GM21447 (cell line): ENCODE data around the gene SESN1.

Source experiments
- ATAC-seq: cut with Tn5 transposase; IDR thresholded peaks from one replicate; pipeline ENCODE4 v1.9.1; 2021; ENCODE audit not compliant: unreplicated experiment

SESN1 gene

DNA sequence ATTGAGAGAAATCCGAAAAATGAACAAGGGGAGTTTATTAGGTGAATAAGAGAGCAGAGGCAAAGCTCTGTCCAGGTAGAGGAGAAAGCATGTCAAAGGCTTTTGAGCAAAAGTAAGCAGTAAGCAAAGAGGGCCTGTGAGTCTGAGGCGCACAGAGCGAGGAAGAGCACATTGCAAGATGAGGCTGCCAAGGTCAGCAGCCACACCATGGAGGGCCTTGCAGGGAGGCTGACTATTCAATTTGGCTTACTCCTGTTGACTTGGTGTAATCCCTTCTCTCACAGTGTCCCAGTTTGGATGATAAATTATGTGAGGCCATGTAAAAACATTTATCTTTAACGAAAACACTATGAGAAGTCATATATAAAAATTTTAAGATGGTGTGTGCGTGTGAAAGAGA, 32.4 kb downstream of the SESN1 start:
- ATAC-seq, result no peak

DNA sequence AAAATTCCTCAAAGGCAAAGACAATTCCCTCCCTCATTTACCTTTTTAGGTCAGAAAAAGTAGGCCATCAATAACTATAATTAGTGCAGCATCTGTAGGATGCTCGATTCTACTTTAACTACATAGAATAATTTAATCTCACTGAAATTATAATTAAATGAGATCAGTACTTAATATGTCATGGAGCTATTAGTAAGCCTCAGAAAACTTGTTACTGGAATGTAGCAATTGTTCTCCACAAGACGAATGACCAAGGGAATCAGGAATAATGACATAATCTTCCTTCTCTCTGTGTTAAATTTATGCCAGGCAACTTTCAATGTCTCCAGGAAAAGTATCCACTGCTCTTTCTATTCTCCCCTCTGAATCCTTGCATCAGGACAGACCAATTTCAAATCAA, 34.1 kb downstream of the SESN1 start:
- ATAC-seq, result no peak

DNA sequence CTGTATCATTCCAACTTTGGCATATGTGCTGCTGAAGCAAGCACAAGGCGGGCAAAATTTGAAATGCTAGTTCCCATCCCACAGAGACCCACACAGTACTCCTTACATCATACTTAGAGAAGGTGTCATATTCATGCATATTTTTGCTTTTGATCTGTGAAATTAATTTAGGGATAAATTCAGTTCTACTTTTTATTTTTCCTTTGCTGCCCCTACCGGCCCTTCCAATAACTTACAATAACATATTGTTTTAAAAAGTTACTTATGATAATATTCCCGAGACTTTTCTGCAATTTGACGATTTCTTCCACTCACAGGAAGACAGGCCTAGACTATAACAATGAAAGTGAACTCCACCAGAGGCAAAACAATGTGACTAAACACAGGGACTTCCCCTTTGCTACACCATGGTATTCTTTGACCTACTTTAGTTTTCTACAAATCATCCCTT, 35.0 kb downstream of the SESN1 start:
- peak; percentile 61 for ATAC-seq

DNA sequence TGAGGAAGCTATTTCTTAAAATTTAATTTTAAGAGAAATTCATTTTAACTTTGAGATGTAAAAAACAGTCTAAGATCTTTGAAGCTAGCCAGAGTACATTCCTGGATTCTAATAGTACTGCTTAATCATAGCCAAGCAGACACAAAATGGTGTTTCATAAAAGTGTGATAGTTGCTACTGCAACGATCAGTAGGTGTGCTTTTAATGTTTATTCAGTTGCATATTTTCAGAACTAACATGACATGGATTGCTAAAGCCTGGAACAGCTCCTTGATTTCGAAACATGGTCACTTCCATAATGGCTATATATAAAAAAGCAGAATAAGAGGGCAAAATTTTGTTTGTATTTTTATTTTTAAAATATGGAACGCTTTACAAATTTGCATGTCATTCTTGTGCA, 35.5 kb downstream of the SESN1 start:
- no peak for ATAC-seq

DNA sequence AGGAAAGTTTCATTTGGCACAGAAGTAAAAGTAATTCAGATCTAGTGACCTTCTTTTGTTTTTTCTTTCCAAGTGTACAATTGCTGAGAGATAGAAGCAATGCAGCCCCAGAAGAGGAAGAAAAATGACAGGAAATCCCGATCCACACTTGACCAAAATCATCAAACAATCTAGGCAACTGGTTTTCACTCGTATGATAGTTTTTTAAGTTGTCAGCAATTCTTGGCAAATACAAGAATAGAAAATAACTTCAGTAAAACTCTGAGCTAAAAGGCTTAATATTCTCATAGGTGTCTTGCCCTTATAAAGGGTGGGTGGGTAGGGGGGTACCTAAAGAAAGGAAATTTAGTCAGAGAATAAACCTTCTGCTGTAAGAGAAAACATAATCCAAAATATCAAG, 36.0 kb downstream of the SESN1 start:
- no peak for ATAC-seq

DNA sequence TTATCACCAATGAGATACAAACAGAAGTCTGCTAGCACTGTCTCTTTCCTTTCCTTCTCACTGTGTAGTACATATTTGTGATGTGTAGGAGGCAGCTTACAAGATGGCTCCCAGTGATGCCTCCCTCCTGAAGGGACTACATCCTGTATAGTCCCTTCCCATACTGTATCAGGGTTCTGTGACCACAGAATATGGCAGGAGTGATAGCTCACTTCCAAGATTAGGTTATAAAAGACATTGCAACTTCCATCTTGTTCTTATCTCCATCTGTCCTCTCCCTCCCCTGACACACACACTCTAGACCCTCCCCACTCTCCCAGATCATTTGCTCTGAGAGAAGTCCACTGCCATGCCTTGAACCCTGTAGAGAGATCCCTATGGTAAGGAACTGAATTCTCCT, 38.0 kb downstream of the SESN1 start:
- ATAC-seq, result no peak

DNA sequence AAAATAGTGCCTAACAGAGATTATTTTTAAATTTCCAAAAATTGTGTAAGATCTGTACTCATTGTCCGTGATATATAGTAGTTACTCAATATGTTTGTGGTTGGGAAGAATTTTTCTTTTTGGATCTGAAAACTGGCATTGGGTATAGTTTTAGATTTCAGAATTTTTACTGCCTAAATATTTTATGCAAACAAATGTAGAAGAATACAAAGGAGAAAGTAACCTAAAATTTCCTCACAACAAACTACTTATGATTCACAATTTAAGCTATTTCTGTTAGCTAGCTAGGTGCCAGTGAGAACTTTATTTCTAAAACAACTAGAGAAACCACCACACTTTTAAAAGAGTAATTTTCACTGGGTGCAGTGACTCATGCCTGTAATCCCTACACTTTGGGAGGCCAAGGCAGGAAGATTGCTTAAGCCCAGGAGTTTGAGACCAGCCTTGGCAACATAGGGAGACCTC, 38.8 kb downstream of the SESN1 start:
- ATAC-seq, result no peak

DNA sequence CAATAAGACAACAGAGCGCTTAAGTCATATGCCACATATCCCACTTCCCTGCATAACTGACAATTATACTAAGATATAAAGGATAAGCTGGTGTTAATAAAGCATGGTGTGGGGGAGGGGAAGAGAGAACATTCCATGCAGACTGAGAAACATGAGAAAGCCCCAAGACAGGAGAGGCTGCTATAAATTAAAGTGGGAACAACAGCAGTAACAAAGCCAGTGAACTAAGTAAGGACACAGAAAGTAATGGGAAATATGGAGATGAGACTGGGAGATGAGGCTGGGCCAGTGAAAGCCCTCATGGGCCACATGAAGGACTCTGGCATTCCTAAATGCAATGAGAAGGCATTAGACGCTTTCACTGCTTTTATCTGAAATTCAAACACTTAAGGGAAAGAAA, 41.3 kb downstream of the SESN1 start:
- no peak for ATAC-seq

DNA sequence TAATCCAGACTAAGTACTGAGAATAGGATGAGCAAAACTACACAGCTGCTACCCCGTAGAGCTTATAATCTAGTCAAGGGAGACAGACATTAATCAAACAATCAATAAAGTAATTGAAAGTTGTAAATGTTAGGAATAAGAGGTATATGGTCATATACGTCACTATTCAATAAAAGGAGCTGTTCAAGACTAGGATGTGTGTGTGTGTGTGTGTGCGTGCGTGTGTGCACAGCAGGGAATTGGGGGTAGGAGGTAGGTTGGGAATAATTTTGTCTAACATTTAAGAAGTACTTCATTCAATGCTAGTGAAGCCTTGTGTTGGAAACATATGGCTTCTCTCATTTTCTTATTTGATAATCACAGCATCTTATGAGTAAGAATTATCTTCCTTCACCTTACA, 41.8 kb downstream of the SESN1 start:
- ATAC-seq, result no peak

DNA sequence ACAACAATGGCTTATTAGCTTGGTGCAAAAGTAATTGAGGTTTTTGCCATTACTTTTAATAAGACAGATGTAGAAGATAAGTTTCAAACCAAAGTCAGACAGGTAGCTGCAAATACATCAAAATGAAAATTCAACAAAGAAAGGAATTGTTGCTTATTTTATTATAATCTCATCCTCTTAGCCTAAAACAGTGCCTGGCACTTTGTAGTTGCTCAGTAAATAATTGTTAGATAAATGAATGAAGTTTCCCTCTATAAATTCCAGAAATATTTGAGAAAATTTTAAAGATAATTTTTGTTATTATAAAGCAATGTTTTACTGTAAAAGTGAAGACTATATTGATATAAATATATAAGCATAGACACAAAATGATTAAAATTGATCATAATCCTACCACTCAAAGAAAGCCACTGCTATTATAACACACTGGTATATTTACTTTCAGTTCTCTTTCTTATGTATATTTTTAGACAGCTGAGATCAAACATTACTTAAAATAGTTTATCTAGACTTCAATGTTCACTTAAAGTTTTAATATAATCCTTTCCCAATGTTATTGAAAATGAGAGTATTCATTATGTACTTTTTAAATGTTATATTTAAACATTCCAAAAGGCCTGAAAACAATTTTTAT, 42.5 kb downstream of the SESN1 start:
- no peak for ATAC-seq

DNA sequence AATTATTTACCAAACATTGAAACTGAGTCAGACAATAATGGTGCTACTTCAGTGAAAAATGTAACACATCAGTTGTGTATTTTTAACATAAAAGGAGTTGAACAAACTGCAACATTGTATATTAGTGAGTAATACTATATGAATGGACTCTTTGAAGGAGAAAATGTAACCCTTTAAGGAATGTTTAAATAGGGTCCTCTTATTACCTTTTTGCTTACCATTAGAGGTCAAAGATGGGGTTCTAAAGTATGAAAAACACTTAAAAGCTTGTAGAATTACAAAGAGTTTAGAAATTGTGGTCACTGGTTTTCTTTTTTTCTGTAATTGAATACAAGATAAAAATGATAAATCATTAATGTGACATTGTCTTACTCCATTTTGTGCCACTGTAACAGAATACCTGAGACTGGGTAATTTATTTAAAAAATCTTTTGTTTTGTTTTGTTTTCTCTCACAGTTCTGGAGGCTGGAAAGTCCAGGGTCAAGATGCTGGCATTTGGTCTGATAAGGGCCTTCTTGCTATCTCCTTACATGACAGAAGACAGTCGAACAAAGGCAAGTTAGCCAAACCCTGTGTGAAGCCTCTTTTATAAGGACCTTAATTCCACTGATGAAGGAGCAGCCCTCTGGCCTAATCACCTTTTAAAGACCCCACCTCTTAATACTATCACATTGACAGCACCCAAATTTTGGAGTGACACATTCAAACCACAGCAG, 43.2 kb downstream of the SESN1 start:
- no peak for ATAC-seq

DNA sequence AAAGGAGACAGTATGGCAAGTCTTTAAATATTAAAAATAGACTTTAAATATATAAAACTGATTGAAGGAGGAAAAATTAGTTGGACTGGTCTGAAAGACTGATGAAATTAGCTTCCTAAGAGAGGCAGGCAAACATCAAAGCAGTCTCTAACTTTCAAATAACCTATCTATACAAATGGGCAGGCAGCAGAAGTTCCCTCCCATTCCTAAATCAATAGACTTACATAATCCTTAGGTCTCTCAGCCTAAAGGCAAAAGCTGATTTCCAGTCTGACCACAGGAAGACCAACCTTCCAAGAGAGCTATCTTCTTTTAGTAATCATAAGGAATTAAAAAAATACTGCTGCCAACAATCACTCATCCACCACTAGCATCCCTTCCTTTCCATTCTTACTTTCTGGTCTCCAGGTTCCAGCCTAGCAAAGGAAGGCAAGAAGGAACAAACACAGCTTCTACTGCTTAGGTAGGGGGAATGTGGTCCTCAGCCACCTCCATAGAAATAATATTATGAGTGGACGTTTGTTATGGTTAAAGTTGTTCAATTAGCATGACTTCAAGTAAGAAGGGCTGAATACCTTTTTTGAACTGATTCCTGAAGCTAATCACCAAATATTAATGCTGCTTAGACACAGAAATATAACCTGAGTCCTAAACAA, 44.1 kb downstream of the SESN1 start:
- no peak for ATAC-seq

DNA sequence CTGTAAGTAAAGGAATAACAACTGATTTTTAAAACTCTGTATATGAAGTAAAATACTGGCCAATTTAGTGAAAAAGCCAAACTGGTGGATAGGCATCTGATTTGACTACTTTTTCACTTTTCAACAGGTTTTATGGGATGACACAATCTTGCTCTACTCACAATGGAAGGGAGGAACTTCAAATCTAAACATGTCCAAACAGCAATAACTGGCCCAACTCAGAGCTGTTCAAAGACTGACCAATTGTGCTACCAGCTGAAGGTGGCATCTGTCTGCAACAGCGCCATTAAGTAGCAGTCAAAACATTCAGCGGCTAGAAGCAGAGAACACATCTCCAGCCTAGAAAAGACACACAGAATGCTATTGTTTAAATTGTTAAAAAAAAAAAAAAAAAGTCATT, 44.6 kb downstream of the SESN1 start:
- ATAC-seq, result no peak

DNA sequence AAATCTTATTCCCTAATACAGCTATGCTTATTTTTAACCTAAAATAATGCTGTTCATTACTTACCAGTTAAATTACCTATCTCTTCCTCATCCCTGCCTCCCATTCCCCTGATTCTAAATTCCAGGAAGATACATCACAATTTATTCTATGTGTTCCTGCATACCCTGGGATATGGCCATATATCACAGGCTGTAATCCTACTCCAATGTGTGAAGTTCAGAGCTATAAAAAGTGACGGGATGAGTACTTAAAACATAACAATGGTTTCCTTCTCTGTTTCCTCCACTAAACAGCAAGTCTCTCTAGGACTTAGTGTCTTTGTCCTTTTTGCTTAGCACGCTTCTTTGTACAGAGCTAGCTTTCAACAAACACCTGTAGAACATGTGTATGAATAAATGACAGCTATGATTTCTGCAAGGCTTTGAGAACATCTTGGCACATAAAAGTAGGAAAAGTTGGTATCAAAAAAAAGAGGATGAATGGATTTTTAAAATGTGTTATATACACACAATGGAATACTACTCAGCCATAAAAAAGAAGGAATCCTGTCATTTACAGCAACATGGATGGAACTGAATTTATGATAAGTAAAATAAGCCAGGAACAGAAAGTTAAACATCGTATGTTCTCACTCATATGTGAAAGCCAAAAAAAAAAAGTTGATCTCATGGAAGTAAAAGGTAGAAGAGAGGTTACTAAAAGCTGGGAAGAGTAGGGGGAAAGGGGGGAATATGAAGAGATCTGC, 45.8 kb downstream of the SESN1 start:
- no peak for ATAC-seq

DNA sequence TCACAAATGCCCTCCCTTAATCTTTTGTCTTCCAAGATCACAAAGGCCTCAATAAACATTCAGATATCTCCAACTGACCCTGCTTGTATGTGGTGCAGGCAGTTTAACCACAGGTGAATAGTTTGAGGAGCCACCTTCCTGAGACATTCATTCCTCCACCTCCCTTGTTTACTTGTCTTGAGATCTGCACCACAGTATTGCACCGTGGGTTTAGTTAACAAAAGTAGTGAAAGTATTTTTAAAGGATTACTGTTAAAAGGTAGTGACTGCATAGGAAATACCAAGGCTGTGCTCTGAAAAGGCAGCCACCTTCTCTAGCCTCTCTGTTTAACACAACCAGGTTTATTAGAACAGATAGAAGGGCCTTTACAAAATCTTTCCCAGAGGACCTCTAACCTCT, 46.5 kb downstream of the SESN1 start:
- ATAC-seq, result no peak

DNA sequence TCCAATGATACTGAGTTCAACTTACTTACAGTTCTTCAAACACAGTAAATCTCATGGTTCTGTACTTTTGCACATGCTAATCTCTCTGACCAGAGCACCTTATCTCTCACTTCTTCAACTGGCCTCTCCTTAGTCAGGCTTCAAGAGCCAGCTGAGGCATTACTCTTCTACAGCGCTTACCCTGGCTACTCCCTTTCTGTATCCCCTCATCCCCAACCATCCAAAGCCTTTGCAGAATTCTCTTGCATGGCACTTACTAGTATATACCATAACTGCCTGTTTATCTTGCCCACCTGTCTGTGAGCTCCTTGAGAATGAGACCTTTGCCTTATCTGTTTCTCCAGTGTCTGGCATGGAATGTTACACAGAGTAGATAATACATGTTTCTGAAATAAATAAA, 49.2 kb downstream of the SESN1 start:
- no peak for ATAC-seq

DNA sequence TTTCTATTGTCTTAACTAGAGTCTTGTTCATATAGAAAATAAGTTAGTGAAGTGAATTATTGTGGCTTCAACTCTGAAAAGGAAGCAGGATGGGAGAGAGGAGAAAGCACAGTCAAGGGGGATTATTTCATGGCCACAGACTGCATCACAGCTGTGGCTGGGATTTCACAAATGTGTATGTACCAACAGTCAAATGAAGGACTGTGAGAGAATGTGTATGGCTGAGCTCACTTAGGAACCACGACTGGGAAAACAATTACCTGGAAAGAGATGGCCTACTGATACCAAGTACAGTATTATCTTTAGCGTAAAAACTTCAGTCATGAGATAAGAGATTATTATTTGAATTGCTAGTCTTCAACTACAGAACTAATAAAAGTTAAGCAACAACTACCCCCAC, 54.9 kb downstream of the SESN1 start:
- ATAC-seq, result no peak

DNA sequence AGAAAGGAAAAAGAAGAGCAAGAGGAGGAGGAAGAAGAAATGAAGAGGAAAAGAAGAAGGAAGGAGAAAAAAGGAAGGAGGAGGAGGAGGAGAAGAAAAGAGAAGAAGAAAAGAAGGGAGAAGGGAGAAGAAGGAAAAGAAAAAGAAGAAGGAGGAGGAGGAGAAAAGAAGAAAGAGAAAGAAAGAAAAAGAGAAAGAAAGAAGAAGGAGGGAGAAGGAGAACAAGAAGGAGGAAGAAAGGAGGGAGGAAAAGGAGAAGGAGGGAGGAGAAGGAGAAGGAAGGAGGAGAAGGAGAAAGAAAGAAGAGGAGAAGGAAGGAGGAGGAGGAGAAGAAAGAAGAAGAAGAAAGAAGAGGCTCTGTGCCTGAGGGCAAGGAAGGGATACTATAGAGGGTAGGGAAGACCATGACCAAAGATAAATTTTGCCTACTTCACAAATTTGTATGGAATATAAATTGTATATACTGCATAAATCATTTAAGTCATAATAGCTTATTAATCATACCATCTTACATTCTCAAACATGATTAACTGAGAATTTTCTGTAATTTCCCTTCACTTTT, 55.7 kb downstream of the SESN1 start:
- no peak for ATAC-seq

DNA sequence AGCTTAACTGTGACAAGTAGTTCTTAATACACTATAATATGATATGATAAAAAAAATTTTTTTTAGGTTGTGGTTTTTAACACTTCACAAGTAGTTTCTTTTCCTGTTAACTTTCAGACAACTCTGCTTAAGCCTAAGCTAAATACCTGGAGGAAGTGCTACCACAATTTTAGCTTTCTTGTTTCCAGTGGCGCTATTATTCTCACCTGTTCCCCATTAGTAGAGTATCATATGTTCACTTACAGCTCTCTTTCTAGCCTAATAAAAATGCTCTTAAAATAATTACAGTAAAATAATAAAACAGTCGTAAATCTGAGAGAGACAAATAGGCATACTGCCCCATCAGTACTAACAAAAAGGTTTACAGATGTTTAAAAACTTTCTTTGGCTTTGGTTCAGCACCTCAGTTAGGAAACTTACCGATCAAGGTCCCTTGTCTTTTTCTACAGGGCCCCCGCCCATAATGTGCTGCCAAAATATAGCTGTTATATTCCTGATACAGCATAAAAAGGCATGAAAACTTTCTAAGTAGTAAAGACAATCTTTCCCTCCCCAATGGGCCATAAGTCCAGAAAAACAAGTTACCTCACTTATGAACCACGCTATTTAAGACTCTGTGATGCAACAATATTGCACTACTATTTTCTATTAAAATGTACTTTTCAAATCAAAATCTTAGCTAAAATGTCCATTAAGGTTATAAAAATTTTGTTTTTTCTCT, 57.9 kb downstream of the SESN1 start:
- ATAC-seq, result no peak

DNA sequence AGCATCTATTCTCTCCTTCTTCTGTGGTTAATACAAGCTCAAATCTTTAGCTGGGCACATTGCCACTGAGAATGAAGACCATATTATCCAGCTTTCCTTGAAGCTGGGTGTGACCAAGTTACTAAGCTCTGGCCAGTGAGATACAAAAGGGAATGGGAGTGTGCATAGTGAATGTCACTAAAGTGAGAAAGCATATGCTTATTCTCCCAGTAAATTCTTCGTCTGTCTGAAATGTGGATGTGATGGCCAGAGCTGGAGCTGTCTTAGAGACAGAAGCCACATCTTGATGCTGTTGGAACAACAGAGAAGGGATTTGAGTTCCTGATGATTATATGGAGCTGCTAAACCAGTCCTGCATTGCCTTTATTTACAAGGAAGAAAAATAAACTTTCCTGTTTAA, 60.1 kb downstream of the SESN1 start:
- ATAC-seq, result no peak

DNA sequence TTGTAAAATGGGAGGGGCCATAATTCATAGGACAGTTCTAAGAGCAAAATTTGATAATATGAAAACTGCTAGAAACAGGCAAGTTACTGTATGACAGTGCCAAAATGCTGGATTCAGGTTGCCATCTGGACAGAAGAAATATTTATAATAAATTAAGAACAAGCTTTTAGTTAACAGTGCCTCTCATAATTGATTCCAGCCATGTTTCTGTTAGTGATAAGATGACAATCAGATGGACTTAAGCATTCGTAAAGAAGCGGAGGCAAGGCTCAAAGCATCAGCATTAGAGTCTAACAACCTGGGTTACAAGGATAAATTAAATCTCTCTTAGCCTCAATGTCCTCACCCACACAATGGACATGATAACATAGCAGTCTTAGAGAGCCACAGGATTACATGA, 61.0 kb downstream of the SESN1 start:
- ATAC-seq, result no peak
